ENCODE results near the gene EYA2.

DNA sequence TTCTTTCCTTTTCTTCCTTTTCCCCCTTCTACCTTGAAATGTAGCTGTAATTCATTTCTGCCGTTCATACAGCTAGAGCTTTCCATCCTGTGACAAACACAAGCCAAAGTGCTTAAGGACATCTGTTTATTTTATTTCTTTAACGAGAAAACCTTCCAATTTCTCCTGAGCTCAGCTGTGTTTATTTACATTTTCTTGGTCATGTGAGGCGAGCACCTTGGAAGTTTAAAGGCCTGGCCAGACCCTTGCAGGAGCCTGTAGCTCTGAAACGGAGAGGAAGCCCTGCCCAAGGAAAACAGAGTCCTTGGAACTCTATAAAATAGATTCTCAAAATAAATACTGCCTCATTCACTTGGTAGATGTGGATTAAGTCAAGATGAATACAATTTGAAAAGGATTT lies 223.1 kb downstream of the EYA2 start:
- TF ChIP-seq, protein P1, sequence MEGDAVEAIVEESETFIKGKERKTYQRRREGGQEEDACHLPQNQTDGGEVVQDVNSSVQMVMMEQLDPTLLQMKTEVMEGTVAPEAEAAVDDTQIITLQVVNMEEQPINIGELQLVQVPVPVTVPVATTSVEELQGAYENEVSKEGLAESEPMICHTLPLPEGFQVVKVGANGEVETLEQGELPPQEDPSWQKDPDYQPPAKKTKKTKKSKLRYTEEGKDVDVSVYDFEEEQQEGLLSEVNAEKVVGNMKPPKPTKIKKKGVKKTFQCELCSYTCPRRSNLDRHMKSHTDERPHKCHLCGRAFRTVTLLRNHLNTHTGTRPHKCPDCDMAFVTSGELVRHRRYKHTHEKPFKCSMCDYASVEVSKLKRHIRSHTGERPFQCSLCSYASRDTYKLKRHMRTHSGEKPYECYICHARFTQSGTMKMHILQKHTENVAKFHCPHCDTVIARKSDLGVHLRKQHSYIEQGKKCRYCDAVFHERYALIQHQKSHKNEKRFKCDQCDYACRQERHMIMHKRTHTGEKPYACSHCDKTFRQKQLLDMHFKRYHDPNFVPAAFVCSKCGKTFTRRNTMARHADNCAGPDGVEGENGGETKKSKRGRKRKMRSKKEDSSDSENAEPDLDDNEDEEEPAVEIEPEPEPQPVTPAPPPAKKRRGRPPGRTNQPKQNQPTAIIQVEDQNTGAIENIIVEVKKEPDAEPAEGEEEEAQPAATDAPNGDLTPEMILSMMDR (IDR thresholded peaks at IDR 0.05), result no peak
- TF ChIP-seq POLR2A (IDR thresholded peaks at IDR 0.05), result no peak

Data from adrenal gland (tissue), 5 donors.